ENCODE data around the gene RFX8.
"Not testable (repeated sequence)": the region's sequence is repeated elsewhere in the genome, so short reads cannot be mapped to it uniquely, and the experiment has no call there.

RFX8 gene

DNA sequence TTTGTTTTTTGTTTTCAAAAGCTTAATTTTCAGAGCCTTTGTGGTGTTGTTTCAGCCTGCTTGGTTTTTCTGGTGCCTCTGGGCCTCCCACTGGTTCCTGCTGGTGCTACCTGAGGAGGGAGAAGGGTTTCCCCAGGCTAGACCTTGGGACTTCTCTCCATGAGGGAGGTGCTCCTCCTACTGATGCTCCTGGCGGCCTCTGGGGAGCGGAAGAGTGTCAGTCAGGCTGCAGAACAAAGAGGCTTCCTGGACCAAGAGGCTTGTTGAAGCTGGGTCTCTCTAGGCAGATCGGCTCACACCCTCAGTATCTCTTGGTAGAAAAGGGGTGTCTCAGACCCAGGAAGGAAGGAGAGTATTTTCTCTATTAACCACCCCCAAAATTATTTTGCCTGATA, 32.2 kb downstream of the RFX8 start:
- H3K4me3 ChIP-seq (ENCODE audit: low read depth, low read length), result no peak overlapping the region

DNA sequence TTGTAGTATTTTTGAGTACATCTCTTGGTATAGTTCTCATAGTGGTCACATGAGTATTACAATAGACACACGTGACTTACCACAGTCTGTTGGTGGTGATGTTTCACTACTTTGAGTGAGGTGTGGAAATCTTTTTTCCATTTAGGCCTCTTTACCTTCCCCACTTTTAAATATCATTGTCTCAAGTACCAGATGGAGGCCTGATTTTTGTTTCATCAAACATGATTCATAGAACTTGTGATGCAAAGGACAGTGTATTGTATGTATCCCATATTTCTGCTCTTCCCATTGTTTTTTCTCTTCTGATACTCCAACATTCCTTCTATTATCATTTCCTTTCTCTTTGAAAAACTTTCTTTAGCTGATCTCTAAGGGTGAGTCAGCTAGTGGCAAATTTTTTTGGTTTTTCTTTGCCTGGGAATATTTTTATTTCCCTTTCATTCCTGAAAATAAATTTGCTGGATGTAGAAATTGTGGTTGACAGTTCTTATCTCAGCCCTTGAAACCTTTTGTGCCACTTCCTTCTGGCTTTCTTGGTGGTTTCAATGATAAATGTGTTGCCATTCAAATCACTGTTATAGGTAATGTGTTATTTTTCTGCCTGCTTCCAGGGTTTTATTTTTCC, 32.8 kb downstream of the RFX8 start:
- H3K4me3 ChIP-seq (ENCODE audit: low read depth, low read length), result no peak overlapping the region

DNA sequence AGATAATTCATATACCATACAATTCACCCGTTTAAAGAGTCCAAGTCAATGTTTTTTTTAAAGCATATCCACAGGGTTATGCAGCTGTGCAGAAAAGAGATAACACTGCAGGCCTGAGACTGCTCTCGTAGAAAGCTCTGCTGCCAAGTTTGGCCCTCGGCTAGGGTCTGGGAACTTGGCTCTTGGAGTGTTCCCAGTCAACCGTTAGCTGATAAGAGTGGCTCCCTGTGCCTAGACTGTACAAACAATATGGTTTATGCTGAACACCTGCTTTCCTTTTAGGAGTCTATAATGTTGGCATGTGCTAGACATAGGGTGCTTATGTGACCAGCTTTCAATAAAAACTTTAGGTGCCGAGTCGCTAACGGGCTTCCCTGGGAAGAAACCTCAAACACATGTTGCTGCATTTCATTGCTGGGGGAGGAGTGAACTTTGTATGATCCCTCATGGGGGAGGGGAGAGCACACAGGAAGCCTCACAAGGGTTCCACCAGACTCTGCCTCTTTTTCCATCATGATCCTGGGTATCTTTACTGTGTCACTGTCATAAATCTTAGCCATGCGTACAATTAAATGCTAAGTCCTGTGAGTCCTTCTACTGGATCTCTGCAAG, 34.7 kb downstream of the RFX8 start:
- H3K4me3 ChIP-seq (ENCODE audit: low read depth, low read length), result no peak overlapping the region

GRCh38 chr2:101439716-101440115, 35.2 kb downstream of the RFX8 start:
- no peak overlapping the region for H3K4me3 ChIP-seq (ENCODE audit: low read depth, low read length)

GRCh38 chr2:101438555-101438954, 36.4 kb downstream of the RFX8 start:
- not testable (repeated sequence) for H3K4me3 ChIP-seq (ENCODE audit: low read depth, low read length)

- no peak overlapping the region for H3K4me3 ChIP-seq (ENCODE audit: low read depth, low read length)
Observed at GRCh38 chr2:101435001-101435862, 39.7 kb downstream of the RFX8 start.

DNA sequence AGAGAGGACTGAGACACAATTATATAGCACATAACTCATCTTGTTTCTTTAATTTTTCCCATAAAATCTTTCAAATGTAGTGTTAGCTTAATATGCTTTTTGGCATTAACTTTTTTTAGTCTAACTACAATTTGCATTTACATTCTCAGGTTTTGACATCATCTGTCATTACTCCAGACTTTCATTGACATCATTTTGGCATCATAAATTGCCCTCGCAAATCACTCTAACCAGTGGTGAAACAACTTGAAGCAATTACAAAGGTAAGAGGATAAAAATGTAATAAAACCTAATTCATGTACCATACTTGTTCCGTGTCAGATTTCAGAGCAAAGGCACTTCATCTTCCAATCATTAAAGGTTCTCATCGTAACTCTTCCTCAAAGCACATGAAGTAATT, 41.4 kb downstream of the RFX8 start:
- H3K4me3 ChIP-seq (ENCODE audit: low read depth, low read length), result no peak overlapping the region

DNA sequence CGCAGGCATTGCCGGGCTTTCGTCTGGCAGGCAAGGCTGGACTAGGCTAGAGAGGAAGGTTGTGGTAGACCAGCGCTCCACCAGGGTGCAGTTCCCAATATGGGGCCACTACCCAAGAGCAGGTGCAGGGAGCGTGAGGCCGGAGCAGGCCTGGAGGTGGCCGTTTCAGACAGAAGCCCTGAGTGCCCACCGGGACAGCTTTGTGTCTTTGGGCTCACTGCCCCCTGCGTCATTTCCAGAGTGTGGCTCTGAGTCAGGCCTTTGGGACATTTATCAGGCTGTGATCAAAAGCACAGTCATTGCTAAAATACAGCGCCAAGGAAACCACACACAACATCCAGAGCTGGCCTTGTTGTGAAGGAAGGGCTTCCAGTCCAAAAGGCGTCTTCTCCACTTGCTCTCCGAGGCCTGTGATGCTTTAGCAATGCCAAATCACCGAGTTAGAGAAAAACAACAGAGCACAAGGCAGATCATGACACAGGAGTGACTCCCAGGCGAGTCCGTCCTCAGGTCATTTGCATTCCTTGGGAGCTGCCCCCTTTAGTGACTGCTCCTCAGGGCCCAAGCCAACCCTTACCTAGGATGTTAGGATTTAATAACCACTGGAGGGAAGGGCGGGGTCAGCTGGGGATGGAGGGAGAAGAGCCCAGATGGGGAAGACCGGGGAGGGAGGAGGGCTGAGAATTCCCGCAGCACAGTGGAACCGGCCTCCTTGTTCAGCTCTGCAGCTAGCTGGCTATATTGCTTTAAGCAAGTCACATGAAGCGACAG, 42.3 kb downstream of the RFX8 start:
- H3K4me3 ChIP-seq (ENCODE audit: low read depth, low read length), result no peak overlapping the region

- no peak overlapping the region for H3K4me3 ChIP-seq (ENCODE audit: low read depth, low read length)
Observed at GRCh38 chr2:101431486-101431885, 43.4 kb downstream of the RFX8 start.

DNA sequence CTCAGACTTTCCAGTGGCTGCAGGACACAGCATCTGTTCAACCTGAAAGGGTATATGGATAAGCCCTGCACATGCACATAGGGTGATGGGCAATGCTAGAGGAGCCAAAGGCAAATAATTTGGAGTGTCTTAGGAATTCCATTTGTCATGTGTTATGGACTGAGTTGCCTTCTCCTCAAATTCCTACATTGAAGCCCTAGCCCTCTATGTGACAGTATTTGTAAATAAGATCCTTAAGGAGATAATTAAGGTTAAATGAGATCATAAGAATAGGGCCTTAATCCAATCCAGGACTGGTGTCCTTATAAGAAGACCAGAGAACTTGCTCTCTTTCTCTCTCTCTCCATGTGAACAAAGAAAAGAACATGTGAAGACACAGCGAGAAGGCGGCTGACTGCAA, 44.8 kb downstream of the RFX8 start:
- no peak overlapping the region for H3K4me3 ChIP-seq (ENCODE audit: low read depth, low read length)

- H3K4me3 ChIP-seq (ENCODE audit: low read depth, low read length), result no peak overlapping the region
Observed at GRCh38 chr2:101429453-101429852, 45.5 kb downstream of the RFX8 start.

DNA sequence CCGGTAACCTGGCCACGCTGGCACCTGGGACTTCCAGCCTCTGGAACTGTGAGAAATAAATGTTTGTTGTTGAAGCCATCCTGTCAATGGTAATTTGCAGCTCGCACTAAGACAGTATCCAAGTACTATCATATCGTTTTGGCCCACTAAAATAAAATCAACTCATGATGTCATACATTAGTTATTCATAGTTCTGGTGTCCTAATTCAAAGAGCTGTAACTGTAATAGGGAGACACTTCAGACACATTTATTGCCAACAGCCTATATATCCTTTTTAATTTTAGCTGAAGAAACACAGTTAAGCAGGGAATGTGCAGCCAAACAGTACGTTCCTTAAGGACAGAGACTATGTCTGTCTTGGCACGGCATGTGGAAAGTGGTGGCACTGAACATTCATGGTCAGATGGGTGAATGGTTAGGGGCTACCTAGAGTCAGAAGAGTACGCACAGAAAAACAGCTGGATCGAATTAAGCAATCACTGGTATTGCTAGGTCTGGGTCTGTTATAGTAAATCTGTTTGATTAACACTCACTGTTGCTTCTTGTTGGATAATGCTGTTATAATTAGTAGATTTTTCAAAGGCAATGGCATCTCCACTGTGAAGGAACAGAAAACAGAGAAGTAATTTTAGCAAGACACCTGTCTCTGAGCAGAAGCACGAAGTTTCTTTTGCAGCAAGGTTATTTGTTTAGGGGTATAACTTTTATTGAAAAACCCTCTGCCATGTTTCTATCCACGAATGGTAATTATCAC, 46.3 kb downstream of the RFX8 start:
- H3K4me3 ChIP-seq (ENCODE audit: low read depth, low read length), result no peak overlapping the region

DNA sequence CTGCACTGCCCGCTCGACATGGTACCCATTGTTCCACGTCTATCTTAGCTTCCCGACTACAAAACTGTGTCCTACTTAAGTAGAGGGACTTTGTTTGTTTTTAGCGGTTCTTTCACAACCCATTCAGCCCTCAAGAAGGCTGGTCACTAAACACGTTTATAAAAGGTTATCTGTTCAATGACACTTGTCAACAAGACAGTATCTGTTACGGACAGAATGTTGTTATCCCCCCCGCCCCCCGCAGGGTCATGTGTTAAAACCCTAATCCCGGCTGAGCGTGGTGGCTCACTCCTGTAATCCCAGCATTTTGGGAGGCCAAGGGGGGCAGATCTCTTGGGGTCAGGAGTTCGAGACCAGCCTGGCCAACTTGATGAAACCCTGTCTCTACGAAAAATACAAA, 47.2 kb downstream of the RFX8 start:
- H3K4me3 ChIP-seq (ENCODE audit: low read depth, low read length), result no peak overlapping the region

GRCh38 chr2:101427240-101427639, 47.7 kb downstream of the RFX8 start:
- H3K4me3 ChIP-seq (ENCODE audit: low read depth, low read length), result no peak overlapping the region

- H3K4me3 ChIP-seq (ENCODE audit: low read depth, low read length), result no peak overlapping the region
Observed at GRCh38 chr2:101426822-101427221, 48.1 kb downstream of the RFX8 start.

DNA sequence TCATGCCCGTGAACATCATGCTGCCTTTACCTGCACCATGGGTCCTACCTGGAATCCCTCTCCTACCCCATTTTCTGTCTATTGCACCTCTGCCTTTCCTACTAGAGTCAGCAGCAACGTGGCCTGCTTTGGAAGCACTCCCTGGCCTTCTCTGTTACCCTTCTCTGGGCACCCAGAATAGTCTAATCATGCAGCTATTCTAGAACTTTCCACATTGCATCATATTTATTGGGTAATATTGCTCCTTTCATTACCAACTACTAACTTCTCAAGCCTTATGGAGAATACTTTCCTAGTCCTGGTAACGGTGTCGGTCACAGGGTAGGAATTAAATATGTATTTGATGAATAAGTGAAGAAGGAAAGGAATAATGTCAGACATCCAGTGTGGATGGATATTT, 54.3 kb downstream of the RFX8 start:
- no peak overlapping the region for H3K4me3 ChIP-seq (ENCODE audit: low read depth, low read length)

DNA sequence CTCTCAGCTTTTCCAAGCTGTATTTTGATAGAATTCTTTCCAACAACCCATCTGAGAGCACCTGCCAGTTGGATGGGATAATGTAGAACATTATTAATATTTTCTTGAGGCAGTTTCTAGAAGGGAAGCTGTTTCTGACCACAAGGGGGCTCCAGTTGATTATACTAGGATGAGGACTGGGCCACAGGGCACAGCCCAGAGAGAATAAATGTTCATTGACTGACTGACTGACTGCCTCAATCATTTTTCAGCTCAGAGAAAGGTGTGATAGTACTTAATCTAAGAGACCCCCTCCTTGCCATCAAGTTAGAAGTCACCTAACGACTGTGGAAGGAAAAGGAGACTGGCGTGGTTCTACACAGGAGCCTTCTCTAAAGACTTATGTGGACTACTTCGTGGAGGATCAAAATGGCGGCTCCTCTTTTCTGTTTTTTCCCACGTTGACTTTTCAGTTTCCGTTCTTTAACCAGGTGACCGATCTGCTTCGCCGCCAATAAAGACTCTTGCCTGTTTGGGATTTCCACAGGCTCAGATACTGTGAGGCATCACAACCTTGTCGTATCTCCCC, 55.7 kb downstream of the RFX8 start:
- H3K4me3 ChIP-seq (ENCODE audit: low read depth, low read length), result no peak overlapping the region

GRCh38 chr2:101418460-101419095, 56.3 kb downstream of the RFX8 start:
- H3K4me3 ChIP-seq (ENCODE audit: low read depth, low read length), result no peak overlapping the region

GRCh38 chr2:101416609-101417008, 58.3 kb downstream of the RFX8 start:
- H3K4me3 ChIP-seq (ENCODE audit: low read depth, low read length), result no peak overlapping the region

GRCh38 chr2:101415884-101416283, 59.0 kb downstream of the RFX8 start:
- H3K4me3 ChIP-seq (ENCODE audit: low read depth, low read length), result no peak overlapping the region

Measured in iPS-11a (cell line).